Astrocyte (in vitro differentiated cells and primary cell): ENCODE data around the gene TRIP13.

Experiments used
- EZH2 ChIP-seq: IDR thresholded peaks from 2 replicates; pipeline ENCODE4 v1.6.1; 2012; ENCODE audit warnings: mild to moderate bottlenecking, low read length, inconsistent platforms; ENCODE audit not compliant: insufficient read depth
- TF ChIP-seq, protein P1 (sequence below): IDR thresholded peaks from 2 replicates; pipeline ENCODE4 v1.5.1; 2011; ENCODE audit warnings: low read depth, mild to moderate bottlenecking, inconsistent platforms, low read length, moderate library complexity; ENCODE audit not compliant: insufficient read depth

DNA sequence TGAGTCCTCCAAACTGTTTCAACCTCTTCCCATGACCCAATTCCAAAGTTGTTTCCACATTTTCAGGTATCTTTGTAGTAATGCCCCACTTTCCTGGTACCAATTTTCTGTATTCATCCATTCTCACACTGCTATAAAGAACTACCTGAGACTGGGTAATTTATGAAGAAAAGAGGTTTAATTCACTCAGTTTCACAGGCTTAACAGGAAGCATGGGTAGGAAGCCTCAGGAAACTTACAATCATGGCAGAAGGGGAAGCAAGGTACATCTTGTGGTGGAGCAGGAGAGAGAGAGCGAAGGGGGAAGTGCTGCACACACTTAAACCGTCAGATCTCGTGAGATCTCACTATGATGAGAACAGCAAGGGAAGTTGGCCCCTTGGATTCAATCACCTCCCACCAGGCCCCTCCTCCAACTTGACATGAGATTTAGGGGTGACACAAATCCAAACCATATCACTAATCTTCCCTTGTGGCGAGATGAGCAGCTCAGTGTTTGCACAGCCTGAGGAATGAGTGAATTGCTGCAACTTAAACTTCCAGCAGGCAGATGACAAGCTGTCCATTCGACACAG, 42.9 kb downstream of the TRIP13 start:
- TF ChIP-seq, protein P1, sequence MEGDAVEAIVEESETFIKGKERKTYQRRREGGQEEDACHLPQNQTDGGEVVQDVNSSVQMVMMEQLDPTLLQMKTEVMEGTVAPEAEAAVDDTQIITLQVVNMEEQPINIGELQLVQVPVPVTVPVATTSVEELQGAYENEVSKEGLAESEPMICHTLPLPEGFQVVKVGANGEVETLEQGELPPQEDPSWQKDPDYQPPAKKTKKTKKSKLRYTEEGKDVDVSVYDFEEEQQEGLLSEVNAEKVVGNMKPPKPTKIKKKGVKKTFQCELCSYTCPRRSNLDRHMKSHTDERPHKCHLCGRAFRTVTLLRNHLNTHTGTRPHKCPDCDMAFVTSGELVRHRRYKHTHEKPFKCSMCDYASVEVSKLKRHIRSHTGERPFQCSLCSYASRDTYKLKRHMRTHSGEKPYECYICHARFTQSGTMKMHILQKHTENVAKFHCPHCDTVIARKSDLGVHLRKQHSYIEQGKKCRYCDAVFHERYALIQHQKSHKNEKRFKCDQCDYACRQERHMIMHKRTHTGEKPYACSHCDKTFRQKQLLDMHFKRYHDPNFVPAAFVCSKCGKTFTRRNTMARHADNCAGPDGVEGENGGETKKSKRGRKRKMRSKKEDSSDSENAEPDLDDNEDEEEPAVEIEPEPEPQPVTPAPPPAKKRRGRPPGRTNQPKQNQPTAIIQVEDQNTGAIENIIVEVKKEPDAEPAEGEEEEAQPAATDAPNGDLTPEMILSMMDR: no peak
- no peak for TF ChIP-seq EZH2
